Neural cell (in vitro differentiated cells): ENCODE results near the gene OVCH1. TPM values are rescaled to one million over a fixed set of nuclear protein-coding genes. Genes with fewer than 3 reads are reported as not detected.

ENCODE experiments used
- H2AFZ ChIP-seq: fragments of 200-600, 300-800 bp; sonication (generic), shearing (Covaris generic); 2 replicates; pipeline ENCODE4 v1.6.0; 2014; ENCODE audit warnings: low read depth, mild to moderate bottlenecking, antibody characterized with exemption, low read length, moderate library complexity
- H3F3A ChIP-seq: fragments of 200-600 bp; shearing (Covaris generic); 2 replicates; pipeline ENCODE4 v1.6.1; 2016; ENCODE audit warnings: mild to moderate bottlenecking, moderate library complexity, mixed read lengths, antibody characterized with exemption, low read length; ENCODE audit not compliant: insufficient read depth, poor library complexity, severe bottlenecking
- H3K27ac ChIP-seq: fragments of 200-600, 300-800 bp; sonication (generic), shearing (Covaris generic); 2 replicates; pipeline ENCODE4 v1.5.1; 2014; ENCODE audit warnings: mild to moderate bottlenecking, low read length, moderate library complexity
- H3K27me3 ChIP-seq: fragments of 300-800, 200-600 bp; sonication (generic), shearing (Covaris generic); 2 replicates; pipeline ENCODE4 v1.6.0; 2014; ENCODE audit warnings: mild to moderate bottlenecking, low read depth, low read length, moderate library complexity; ENCODE audit not compliant: insufficient read depth
- H3K36me3 ChIP-seq: fragments of 300-800, 200-600 bp; sonication (generic), shearing (Covaris generic); 2 replicates; pipeline ENCODE4 v1.5.1; 2014; ENCODE audit warnings: mild to moderate bottlenecking, antibody characterized with exemption, low read length, moderate library complexity; ENCODE audit not compliant: insufficient read depth
- H3K4me2 ChIP-seq: fragments of 300-800, 200-600 bp; sonication (generic), shearing (Covaris generic); 2 replicates; pipeline ENCODE4 v1.6.0; 2014; ENCODE audit warnings: mild to moderate bottlenecking, low read length
- H3K4me3 ChIP-seq: fragments of 300-800, 200-600 bp; sonication (generic), shearing (Covaris generic); 2 replicates; pipeline ENCODE4 v1.5.1; 2014; ENCODE audit warnings: mild to moderate bottlenecking, low read length, moderate library complexity
- H3K79me2 ChIP-seq: fragments of 200-600 bp; shearing (Covaris generic); replicated peaks from 2 replicates; pipeline ENCODE4 v1.6.0; 2014; ENCODE audit warnings: mild to moderate bottlenecking, low read length, moderate library complexity; ENCODE audit not compliant: insufficient read depth
- H3K9ac ChIP-seq: fragments of 300-800, 200-600 bp; sonication (generic), shearing (Covaris generic); 2 replicates; pipeline ENCODE4 v1.6.1; 2016; ENCODE audit warnings: mild to moderate bottlenecking, low read length, mixed read lengths
- H3K9me2 ChIP-seq: fragments of 200-600 bp; shearing (Covaris generic); 2 replicates; pipeline ENCODE4 v1.6.1; 2016; ENCODE audit warnings: mild to moderate bottlenecking, low read length, mixed read lengths; ENCODE audit not compliant: insufficient read depth
- H3K9me3 ChIP-seq: fragments of 200-600, 300-800 bp; sonication (generic), shearing (Covaris generic); 2 replicates; pipeline ENCODE4 v1.6.1; 2016; ENCODE audit warnings: mild to moderate bottlenecking, mixed run types, low read length, moderate library complexity, mixed read lengths
- H4K20me1 ChIP-seq: fragments of 200-600 bp; shearing (Covaris generic); 2 replicates; pipeline ENCODE4 v1.6.1; 2016; ENCODE audit warnings: mild to moderate bottlenecking, mixed run types; ENCODE audit not compliant: insufficient read depth
- EP300 ChIP-seq: fragments of 450-650 bp; conservative IDR thresholded peaks from 2 replicates; pipeline ENCODE4 v1.6.1; 2014; ENCODE audit warnings: antibody characterized with exemption, mild to moderate bottlenecking, moderate library complexity; ENCODE audit not compliant: poor library complexity, severe bottlenecking
- EZH2 ChIP-seq: fragments of 200-600, 300-800 bp; shearing (Covaris generic), sonication (generic); IDR thresholded peaks from 2 replicates; pipeline ENCODE4 v1.6.1; 2014; ENCODE audit warnings: antibody characterized with exemption, low read length, borderline replicate concordance, mild to moderate bottlenecking; ENCODE audit not compliant: insufficient read depth, poor library complexity, severe bottlenecking
- MXI1 ChIP-seq: fragments of 450-650 bp; conservative IDR thresholded peaks from 2 replicates; pipeline ENCODE4 v1.6.1; 2014; ENCODE audit warnings: antibody characterized with exemption, mild to moderate bottlenecking; ENCODE audit not compliant: poor library complexity, severe bottlenecking
- POLR2AphosphoS5 ChIP-seq: IDR thresholded peaks from 2 replicates; pipeline ENCODE4 v1.6.1; 2012
- RAD21 ChIP-seq: fragments of 450-650 bp; conservative IDR thresholded peaks from 2 replicates; pipeline ENCODE4 v1.6.1; 2014; ENCODE audit warnings: antibody characterized with exemption, mild to moderate bottlenecking, moderate library complexity
- SMC3 ChIP-seq: fragments of 450-650 bp; conservative IDR thresholded peaks from 2 replicates; pipeline ENCODE4 v1.6.1; 2014; ENCODE audit warnings: antibody characterized with exemption, mild to moderate bottlenecking, moderate library complexity; ENCODE audit not compliant: poor library complexity
- TAF1 ChIP-seq: IDR thresholded peaks from 2 replicates; pipeline ENCODE4 v1.6.1; 2012; ENCODE audit warnings: low read depth
- polyA plus RNA-seq: library from polyadenylated mRNA; depleted of rRNA; stranded (reverse); fragments of >200 nt; gene quantifications from 2 replicates; pipeline ENCODE4 v1.2.3, GENCODE V29; 2014
- TF ChIP-seq, protein P1 (sequence below): IDR thresholded peaks from 2 replicates; pipeline ENCODE4 v1.6.1; 2012; ENCODE audit warnings: borderline replicate concordance
- TF ChIP-seq, protein P2 (sequence below): fragments of 450-650 bp; IDR thresholded peaks from 2 replicates; pipeline ENCODE4 v1.5.1; 2014; ENCODE audit warnings: antibody characterized with exemption, mild to moderate bottlenecking, moderate library complexity; ENCODE audit not compliant: poor library complexity, severe bottlenecking

The OVCH1 gene
- polyA plus RNA-seq, 1 donor from 2014 or later, result 0.83 TPM

DNA sequence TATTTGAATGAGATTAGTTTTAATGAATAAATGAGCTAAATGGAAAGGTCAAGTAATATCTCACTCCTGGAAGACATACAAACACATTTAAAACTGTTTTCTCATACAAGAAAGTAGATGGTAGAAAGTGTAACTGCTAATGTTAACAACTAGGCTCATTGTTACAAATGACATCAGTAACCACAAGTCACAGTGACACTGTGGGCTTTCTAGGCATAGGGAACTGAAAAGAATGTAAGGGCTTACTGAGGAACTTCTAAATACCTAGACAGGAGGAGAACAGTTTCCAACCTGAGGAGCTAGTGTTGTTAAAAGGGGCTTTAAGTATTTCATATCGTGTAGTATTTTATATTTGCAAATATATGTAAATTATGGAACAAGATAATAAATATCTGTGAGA, 99.0 kb downstream of the OVCH1 start:
- Histone ChIP-seq H3K9ac (no peak overlapping the region), H3K27ac (no peak overlapping the region), H3K9me3 (no peaks in the 10 kb centered on the region), H3F3A (no peaks in the 10 kb centered on the region), H2AFZ (no peak overlapping the region), H3K27me3 (no peaks in the 10 kb centered on the region), H3K36me3 (no peaks in the 10 kb centered on the region), H3K4me3 (no peak overlapping the region), H3K9me2 (no peaks in the 10 kb centered on the region), H3K4me2 (no peak overlapping the region), H4K20me1 (no peaks in the 10 kb centered on the region), H3K79me2 (no peaks in the 10 kb centered on the region)
- TF ChIP-seq POLR2AphosphoS5 (no peak), SMC3 (no peak), MXI1 (no peak), EP300 (no peak), TAF1 (no peak), EZH2 (no peak)
- TF ChIP-seq, protein P1, sequence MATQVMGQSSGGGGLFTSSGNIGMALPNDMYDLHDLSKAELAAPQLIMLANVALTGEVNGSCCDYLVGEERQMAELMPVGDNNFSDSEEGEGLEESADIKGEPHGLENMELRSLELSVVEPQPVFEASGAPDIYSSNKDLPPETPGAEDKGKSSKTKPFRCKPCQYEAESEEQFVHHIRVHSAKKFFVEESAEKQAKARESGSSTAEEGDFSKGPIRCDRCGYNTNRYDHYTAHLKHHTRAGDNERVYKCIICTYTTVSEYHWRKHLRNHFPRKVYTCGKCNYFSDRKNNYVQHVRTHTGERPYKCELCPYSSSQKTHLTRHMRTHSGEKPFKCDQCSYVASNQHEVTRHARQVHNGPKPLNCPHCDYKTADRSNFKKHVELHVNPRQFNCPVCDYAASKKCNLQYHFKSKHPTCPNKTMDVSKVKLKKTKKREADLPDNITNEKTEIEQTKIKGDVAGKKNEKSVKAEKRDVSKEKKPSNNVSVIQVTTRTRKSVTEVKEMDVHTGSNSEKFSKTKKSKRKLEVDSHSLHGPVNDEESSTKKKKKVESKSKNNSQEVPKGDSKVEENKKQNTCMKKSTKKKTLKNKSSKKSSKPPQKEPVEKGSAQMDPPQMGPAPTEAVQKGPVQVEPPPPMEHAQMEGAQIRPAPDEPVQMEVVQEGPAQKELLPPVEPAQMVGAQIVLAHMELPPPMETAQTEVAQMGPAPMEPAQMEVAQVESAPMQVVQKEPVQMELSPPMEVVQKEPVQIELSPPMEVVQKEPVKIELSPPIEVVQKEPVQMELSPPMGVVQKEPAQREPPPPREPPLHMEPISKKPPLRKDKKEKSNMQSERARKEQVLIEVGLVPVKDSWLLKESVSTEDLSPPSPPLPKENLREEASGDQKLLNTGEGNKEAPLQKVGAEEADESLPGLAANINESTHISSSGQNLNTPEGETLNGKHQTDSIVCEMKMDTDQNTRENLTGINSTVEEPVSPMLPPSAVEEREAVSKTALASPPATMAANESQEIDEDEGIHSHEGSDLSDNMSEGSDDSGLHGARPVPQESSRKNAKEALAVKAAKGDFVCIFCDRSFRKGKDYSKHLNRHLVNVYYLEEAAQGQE, result no peak
- TF ChIP-seq, protein P2, sequence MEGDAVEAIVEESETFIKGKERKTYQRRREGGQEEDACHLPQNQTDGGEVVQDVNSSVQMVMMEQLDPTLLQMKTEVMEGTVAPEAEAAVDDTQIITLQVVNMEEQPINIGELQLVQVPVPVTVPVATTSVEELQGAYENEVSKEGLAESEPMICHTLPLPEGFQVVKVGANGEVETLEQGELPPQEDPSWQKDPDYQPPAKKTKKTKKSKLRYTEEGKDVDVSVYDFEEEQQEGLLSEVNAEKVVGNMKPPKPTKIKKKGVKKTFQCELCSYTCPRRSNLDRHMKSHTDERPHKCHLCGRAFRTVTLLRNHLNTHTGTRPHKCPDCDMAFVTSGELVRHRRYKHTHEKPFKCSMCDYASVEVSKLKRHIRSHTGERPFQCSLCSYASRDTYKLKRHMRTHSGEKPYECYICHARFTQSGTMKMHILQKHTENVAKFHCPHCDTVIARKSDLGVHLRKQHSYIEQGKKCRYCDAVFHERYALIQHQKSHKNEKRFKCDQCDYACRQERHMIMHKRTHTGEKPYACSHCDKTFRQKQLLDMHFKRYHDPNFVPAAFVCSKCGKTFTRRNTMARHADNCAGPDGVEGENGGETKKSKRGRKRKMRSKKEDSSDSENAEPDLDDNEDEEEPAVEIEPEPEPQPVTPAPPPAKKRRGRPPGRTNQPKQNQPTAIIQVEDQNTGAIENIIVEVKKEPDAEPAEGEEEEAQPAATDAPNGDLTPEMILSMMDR, result no peak

DNA sequence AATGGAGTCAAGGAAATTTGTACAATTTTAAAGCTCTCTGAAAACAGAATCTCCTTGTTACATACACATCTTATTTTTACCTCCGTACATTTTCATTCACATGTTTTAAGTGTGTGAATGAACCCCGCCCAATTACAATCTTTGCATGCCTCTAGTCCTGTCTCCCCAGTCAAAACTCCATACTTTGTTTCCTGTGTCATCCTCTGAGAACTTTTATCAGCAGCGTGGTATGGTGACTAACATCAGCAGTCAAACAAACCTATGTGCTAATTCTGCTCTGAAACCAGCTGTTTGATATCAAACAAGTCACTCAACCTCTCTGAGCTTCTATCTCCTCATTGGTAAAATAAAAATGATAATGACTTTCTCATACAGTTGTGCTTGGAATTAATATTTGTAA, 100.7 kb downstream of the OVCH1 start:
- no peaks in the 10 kb centered on the region for H3K36me3 ChIP-seq
- H3F3A ChIP-seq, result no peaks in the 10 kb centered on the region
- H3K27me3 ChIP-seq, result no peaks in the 10 kb centered on the region
- no peaks in the 10 kb centered on the region for H3K9me2 ChIP-seq
- H4K20me1 ChIP-seq, result no peaks in the 10 kb centered on the region
- H3K9ac ChIP-seq, result no peak overlapping the region
- H3K4me3 ChIP-seq, result no peak overlapping the region
- no peak overlapping the region for H2AFZ ChIP-seq
- no peak overlapping the region for H3K4me2 ChIP-seq
- H3K9me3 ChIP-seq, result no peaks in the 10 kb centered on the region
- H3K27ac ChIP-seq, result no peak overlapping the region
- TF ChIP-seq TAF1 (no peak), EP300 (no peak), MXI1 (no peak), SMC3 (no peak), EZH2 (no peak), RAD21 (no peak), POLR2AphosphoS5 (no peak)
- TF ChIP-seq, protein P2, result no peak
- TF ChIP-seq, protein P1, result no peak
- H3K79me2 ChIP-seq, result no peaks in the 10 kb centered on the region
